Measurements from ENCODE around the gene GRM8.

GRCh38 chr7:126953461-126953860 lies 299.3 kb downstream of the GRM8 start:
- TF ChIP-seq ZFP3 (CRISPR knock-in tag; IDR thresholded peaks at IDR 0.05) (no peak), ZFP30 (CRISPR knock-in tag; IDR thresholded peaks at IDR 0.05) (no peak), PATZ1 (CRISPR knock-in tag; IDR thresholded peaks at IDR 0.05; ENCODE audit: borderline replicate concordance) (no peak), RARB (CRISPR knock-in tag; IDR thresholded peaks at IDR 0.05) (no peak), ISL1 (CRISPR knock-in tag; IDR thresholded peaks at IDR 0.05) (no peak), ARNTL (CRISPR knock-in tag; IDR thresholded peaks at IDR 0.05; ENCODE audit: borderline replicate concordance, low read depth) (no peak), TOX (CRISPR knock-in tag; IDR thresholded peaks at IDR 0.05; ENCODE audit: borderline replicate concordance) (no peak)
